G401 (cell line): ENCODE measurements around the gene NLRP4. TPM values are rescaled to one million over a fixed set of nuclear protein-coding genes. Genes with fewer than 3 reads are reported as not detected.

Source experiments
- DNase-seq: peaks from one replicate; pipeline ENCODE4 v3.0.0-alpha.2; 2015; ENCODE audit warnings: low spot score
- in situ Hi-C: cut with HindIII; loops from 2 replicates; pipeline ENCODE4 v1.10.0; 2016; ENCODE audit warnings: low sequenced_read_pairs, mixed read lengths
- total RNA-seq: library from RNA; depleted of rRNA; stranded (reverse); fragments of >200 nt; shearing (Covaris generic); gene quantifications from 2 replicates; pipeline ENCODE4 v1.2.3, GENCODE V29; 2014; rRNA removed

Gene NLRP4, protein sequence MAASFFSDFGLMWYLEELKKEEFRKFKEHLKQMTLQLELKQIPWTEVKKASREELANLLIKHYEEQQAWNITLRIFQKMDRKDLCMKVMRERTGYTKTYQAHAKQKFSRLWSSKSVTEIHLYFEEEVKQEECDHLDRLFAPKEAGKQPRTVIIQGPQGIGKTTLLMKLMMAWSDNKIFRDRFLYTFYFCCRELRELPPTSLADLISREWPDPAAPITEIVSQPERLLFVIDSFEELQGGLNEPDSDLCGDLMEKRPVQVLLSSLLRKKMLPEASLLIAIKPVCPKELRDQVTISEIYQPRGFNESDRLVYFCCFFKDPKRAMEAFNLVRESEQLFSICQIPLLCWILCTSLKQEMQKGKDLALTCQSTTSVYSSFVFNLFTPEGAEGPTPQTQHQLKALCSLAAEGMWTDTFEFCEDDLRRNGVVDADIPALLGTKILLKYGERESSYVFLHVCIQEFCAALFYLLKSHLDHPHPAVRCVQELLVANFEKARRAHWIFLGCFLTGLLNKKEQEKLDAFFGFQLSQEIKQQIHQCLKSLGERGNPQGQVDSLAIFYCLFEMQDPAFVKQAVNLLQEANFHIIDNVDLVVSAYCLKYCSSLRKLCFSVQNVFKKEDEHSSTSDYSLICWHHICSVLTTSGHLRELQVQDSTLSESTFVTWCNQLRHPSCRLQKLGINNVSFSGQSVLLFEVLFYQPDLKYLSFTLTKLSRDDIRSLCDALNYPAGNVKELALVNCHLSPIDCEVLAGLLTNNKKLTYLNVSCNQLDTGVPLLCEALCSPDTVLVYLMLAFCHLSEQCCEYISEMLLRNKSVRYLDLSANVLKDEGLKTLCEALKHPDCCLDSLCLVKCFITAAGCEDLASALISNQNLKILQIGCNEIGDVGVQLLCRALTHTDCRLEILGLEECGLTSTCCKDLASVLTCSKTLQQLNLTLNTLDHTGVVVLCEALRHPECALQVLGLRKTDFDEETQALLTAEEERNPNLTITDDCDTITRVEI
- 0.07 TPM in 1 of 2 replicates, not detected in the other for total RNA-seq

DNA sequence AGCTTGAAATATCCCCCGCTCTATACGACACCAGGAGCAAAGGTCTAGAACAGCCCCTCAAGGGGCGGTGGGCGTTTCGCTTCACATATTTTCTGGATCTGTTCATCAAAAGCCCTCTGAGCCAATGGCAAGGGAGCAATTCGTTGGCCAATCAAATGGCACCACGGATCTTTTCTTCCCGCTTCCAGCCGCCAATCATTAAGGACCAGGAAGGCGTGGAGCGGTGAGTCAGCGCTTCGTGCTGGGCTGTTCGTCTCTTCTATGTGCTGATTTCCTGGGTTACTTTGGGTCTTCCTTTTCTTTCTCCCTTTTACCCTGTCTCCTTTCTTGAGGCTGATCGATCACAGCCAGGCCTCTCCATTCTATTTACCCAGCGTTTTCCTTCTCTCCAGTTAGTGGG is at the start of gene NLRP4:
NLRP4 (plus strand) TSS at position 201 of the 400 bp plus-strand sequence. CDS start 15,541 bp downstream, outside the sequence.
- DNase-seq, result no peak
- in situ Hi-C loops, result no loop called here

DNA sequence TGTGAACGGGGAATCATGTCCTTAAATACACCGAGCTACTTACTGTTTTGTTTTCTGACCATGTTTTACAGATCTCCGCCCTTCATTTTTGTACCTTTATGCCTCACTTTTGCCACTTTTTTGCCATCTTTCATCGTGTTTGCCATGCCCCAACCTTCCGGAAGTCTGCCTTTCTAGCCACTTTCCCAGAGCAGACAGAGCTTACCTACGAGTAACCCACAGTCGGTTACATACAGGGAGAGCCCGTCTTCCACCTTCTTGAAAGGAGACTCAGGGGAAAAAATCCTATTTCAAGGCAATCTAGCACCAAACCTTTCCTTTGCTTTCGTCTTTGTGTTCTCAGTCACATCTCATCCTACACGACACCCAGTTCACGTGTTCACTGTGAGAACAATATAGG is 41.3 kb upstream of the NLRP4 start:
- DNase-seq, result no peak
- in situ Hi-C loops, result no loop called here

DNA sequence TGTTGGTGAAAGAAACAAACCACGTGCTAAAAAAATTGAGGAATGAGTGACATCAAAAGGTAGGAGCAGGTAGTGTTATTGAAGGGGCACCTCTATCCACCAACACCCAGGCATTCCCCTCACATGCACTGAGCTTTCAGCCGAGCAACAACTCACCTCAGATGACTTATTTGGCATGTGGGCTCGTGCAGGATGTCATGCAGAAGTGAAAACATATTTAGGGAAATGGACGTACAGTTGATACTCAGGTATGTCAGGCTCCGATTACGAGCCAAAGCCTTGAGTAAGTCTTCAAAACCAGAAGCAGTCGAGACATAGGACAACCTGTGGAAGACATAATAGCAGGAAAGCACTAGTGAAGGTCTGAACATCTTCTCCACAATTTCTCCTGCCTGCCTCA is 34.9 kb upstream of the NLRP4 start:
- DNase-seq, result no peak
- in situ Hi-C loops, result no loop called here

DNA sequence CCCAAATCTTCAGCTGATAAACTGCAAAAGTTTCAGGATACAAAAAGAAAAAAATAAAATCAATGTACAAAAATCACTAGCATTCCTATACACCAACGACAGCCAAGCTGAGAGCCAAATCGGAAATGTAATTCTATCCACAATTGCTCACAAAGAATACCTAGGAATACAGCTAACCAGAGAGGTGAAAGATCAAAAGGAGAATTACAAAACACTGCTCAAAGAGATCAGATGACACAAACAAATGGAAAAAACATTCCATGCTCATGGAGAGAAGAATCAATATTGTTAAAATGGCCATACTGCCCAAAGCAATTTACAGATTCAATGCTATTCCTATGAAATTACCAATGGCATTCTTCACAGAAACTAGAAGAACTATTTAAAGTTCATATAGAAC is 34.1 kb upstream of the NLRP4 start:
- in situ Hi-C loops, result no loop called here
- no peak for DNase-seq

DNA sequence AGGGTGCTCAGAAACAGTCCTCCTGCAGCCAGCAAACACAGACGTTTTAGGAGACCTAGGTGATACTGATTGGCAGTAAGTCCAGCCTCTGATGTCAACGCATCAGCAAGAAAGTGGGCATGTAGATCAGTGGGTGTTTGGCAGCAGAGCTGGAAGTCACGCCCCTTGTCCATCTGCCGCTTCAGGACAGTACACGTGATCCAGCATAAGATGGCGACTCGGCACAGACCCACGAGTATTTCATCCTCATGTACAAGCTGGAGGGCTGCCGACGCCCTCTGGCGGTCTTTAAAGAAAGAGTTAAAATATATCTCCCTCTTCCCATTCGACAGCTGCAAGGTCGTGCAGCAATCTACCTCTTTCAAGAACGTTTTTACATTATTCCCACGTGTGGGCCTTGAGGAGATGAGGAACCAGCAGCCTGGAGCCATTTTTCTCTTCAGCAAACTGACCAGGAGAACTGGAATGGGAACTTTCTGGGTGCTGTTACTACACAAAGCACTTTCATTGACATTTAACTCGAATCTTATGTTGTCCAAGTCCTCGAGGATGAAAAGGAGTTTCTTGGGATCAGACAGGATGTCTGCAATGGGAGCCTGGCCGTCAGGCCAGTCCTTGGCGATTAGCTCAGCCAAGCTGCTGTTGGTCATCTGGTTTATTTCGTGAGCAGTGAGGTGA is 26.8 kb upstream of the NLRP4 start:
- DNase-seq, result peak; percentile 41
- in situ Hi-C loops, result no loop called here

DNA sequence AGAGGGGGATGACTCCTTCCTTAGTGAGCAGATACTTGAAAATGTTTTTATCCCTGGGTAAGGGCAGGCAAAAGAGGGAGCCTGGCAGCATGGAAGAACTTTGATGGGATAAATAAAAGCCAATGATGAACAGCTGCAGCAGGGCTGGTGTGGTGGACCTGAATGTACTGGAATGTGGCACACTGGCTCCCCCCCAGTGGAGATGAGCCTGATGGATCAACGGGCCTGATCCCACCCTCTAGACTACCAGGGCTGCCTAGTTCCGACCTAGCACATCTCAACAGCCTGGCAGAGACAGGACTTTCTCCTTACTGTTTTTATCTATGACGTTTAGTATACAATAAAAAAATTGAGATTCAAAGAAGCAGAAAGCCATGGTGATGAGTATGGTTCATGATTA is 25.0 kb upstream of the NLRP4 start:
- in situ Hi-C loops, result no loop called here
- no peak for DNase-seq

DNA sequence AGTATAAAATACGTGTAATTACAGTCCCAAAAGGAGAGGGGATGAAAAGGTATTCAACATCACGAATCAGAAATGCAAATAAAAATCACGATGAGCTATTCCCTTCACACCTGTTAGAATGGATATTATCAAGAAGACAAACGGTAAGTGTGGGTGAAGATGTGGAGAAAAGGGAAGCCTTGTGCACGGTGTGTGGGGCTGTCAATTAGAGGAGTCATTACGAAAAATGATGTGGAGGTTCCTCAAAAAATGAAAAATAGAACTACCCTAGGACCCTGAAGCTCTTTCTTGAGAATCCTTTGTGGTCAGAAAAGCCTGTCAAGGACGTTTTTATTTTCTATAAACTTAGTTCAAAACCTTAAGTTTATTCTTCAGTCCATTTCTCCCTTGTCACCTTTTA is 23.9 kb upstream of the NLRP4 start:
- in situ Hi-C loops, result no loop called here
- DNase-seq, result no peak

DNA sequence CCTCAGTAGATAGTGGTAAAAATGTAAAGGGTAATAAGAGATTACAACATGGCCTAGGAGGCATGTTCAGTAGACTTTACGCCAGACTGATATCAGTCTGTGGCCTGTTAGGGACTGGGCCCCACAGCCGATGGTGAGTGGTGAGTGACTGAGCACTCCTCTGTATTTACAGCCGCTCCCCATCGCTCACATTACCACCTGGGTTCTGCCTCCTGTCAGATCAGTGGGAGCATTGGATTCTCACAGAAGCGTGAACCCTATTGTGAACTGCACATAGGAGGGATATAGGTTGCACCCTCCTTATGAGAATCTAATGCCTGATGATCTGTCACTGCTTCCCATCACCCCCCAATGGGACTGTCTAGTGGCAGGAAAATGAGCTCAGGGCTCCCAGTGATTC is 22.4 kb upstream of the NLRP4 start:
- no peak for DNase-seq
- in situ Hi-C loops, result no loop called here

DNA sequence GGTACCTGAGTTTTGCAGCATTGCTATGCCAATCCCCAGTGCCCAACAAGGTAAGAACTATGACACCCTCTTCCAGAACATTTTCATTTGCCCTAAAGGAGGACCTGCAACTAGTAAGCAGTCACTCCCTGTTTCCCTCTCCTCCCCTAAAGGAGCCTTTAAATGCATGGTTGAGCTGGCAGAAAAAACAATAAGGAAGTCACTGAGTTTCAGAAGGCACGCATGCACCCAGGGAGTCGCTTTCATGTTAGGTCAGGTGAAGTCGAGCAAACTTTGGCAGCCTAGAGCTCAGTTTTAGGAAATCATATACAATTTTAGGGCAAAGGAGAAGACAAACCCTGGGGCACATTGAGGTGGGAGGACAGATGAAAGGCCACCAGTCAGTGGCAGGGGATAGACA is 16.3 kb upstream of the NLRP4 start:
- in situ Hi-C loops, result no loop called here
- DNase-seq, result no peak

DNA sequence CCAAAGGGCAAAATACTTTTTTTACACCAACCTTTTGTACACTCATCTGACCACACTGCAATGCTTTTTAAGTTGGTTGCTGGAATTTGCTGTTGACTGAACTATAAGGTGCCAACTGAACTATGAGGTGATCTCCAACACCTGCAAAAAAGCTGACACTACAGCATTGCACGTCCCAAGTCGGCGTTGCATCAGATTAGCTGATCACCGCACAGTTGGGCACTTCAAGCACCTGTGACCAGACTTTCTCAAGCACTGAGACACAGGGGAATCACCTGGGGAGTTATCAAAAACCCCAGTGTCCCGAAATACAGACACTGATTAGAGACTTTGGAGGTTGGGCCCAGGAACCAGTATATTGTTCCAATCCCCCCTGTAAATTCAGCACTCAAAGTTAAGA is 5.7 kb upstream of the NLRP4 start:
- in situ Hi-C loops, result no loop called here
- no peak for DNase-seq

DNA sequence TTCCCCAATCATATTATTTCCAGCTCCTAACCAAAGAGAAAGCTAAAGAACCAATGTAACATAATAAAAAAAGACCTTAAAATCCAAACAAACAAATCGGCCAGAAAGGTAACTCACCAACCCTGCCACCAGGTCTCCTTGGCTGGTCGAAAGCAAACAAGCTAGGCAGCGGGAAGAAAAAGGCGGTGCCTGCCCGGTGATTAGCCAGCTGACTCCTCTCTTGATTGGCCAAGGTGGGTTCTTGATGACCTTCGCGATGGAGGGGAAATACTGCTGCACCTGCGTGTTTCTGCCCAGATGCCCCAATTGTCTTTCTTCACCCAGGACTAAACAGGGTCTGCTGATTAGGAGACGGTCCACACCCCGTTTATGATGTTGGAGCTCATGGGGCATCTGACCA is 4.5 kb upstream of the NLRP4 start, which contains the start of gene NLRP11:
NLRP11 (minus strand) TSS at position 154 of the 400 bp plus-strand sequence. CDS start 13,825 bp downstream, outside the sequence.
- in situ Hi-C loops, result no loop called here
- DNase-seq, result no peak

DNA sequence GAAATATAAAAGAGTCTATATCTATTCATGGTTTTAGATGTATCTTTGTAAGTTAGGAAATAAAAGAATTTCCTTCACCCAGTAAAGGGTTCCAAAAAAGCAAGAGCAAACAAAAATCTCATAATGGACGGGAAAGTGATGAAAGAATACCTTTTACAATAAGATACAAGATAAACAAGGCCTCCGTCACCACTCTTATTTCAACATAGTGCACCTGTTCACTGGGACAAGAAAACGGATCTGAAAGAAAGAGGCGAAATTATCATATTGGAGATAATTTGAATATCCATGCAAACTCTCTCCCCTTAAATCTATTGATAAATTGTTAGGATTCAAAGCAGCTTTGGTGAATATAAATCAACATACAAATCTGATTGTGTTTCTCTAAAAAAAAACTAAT is 3.7 kb upstream of the NLRP4 start:
- in situ Hi-C loops, result no loop called here

DNA sequence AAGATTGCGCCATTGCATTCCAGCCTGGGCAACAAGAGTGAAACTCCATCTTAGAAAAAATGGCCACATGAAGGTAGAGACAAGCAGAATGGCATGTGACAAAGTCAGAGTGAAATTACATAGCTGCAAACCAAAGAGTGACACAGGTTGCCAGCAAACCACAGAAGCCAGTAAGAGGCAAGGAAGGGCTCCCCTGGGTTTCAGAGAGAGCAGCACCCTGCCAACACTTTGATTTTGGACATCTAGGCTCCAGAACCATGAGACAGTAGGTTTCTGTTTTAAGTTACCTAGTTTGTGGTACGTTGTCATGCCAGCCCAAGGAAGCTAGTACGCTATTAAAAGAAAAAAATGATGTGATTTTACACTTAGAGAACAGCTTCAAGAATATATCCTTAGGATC is 1.9 kb downstream of the NLRP4 start:
- in situ Hi-C loops, result no loop called here
- DNase-seq, result no peak

More for the DNA sequence above, 3.7 kb upstream of the NLRP4 start:
- no peak for DNase-seq

DNA sequence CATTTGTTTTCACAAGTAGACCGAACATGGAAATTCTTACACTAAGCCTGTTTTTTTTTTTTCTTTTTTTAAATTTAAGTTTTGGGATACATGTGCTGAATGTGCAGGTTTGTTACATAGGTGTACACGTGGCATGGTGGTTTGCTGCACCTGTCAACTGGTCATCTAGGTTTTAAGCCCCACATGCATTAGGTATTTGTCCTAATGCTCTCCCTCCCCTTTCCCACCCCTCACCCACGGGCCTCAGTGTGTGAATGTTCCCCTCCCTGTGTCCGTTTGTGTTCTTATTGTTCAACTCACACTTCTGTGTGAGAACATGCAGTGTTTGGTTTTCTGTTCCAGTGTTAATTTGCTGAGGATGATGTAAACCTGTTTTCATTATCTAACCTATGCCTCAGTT is 2.6 kb downstream of the NLRP4 start:
- in situ Hi-C loops, result no loop called here
- no peak for DNase-seq

DNA sequence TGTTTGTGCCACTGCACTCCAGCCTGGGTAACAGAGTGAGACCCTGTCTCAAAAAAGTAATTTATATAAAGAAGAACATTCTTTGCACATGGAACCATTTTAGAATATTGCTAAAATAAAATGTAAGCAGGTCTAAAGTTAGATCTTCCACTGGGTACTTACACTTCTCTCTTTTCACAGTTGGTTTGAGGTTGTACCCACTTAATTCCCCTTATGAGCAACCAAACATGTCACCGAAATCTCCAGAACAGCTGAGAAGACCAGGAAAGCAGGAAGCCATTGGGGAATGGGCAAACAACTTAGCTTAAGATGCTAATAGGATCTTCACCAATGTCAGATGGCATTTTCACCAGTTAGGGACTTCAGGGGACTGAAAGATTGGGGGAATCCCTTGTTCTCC is 18.8 kb downstream of the NLRP4 start:
- no peak for DNase-seq
- in situ Hi-C loops, result no loop called here

DNA sequence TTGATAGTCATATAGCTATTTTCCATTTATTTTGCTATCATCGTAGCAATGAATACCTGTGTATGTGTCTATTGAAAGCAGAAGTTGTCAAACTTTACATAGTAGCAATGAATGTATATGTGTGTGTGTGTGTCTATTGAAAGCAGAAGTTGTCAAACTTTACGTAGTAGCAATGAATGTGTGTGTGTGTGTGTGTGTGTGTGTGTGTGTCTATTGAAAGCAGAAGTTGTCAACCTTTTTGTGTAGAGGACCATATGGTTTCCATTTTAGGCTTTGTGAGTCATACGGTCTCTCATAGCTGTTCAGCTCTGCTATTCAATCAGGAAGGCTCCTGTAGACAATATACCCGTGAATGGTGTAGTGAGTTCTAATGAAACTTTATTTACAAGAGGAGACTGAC is 20.8 kb downstream of the NLRP4 start:
- no peak for DNase-seq
- in situ Hi-C loops, result no loop called here

DNA sequence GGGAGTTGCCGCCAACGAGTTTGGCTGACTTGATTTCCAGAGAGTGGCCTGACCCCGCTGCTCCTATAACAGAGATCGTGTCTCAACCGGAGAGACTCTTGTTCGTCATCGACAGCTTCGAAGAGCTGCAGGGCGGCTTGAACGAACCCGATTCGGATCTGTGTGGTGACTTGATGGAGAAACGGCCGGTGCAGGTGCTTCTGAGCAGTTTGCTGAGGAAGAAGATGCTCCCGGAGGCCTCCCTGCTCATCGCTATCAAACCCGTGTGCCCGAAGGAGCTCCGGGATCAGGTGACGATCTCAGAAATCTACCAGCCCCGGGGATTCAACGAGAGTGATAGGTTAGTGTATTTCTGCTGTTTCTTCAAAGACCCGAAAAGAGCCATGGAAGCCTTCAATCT is 21.6 kb downstream of the NLRP4 start:
- in situ Hi-C loops, result no loop called here
- no peak for DNase-seq

DNA sequence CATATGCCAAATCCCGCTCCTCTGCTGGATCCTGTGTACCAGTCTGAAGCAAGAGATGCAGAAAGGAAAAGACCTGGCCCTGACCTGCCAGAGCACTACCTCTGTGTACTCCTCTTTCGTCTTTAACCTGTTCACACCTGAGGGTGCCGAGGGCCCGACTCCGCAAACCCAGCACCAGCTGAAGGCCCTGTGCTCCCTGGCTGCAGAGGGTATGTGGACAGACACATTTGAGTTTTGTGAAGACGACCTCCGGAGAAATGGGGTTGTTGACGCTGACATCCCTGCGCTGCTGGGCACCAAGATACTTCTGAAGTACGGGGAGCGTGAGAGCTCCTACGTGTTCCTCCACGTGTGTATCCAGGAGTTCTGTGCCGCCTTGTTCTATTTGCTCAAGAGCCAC is 22.1 kb downstream of the NLRP4 start:
- no peak for DNase-seq
- in situ Hi-C loops, result no loop called here

DNA sequence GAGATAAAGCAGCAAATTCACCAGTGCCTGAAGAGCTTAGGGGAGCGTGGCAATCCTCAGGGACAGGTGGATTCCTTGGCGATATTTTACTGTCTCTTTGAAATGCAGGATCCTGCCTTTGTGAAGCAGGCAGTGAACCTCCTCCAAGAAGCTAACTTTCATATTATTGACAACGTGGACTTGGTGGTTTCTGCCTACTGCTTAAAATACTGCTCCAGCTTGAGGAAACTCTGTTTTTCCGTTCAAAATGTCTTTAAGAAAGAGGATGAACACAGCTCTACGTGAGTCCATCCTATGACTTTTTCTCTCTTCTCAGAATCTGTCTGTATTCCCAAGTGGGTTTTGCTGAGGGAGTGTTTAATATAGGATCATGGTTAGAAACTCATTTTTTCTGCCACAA is 22.6 kb downstream of the NLRP4 start:
- DNase-seq, result no peak
- in situ Hi-C loops, result no loop called here

DNA sequence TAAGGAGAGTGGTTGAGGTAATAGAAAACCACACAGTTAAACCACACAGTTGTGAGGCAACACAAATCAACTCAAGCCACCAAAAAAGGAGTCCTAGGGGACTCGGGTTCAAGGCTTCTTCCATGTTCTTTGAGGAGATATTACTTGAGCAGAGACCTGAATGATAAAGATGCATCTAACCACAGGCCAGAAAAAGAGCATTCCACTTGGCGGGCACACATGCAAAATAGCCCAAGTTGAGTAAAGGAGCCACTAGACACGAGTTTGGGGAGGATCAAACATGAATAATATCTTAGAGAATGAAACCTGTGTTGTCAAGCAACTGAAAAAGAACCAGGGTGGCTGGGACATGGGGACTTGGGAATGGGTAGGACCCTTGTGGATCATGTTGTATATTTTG is 30.2 kb downstream of the NLRP4 start:
- DNase-seq, result no peak
- in situ Hi-C loops, result no loop called here
